ENCODE data around the gene JAG1.

Gene JAG1

GRCh38 chr20:10696650-10697049 is 22.9 kb upstream of the JAG1 start:
- no peak for DNase-seq

GRCh38 chr20:10689385-10689784 is 15.6 kb upstream of the JAG1 start:
- no peak for DNase-seq

GRCh38 chr20:10687895-10688294 is 14.1 kb upstream of the JAG1 start:
- DNase-seq: no peak

- DNase-seq: no peak
Observed at GRCh38 chr20:10686356-10687133, 12.7 kb upstream of the JAG1 start.

- no peak for DNase-seq
Observed at GRCh38 chr20:10683537-10683936, 9.7 kb upstream of the JAG1 start.

- no peak for DNase-seq
Observed at GRCh38 chr20:10682939-10683338, 9.1 kb upstream of the JAG1 start.

- no peak for DNase-seq
Observed at GRCh38 chr20:10681494-10681893, 7.7 kb upstream of the JAG1 start.

- no peak for DNase-seq
Observed at GRCh38 chr20:10680571-10680970, 6.8 kb upstream of the JAG1 start.

GRCh38 chr20:10679269-10679668 is 5.5 kb upstream of the JAG1 start:
- no peak for DNase-seq

- no peak for DNase-seq
Observed at GRCh38 chr20:10676518-10676917, 2.7 kb upstream of the JAG1 start.

- no peak for DNase-seq
Observed at GRCh38 chr20:10675450-10675848, 1.6 kb upstream of the JAG1 start.

GRCh38 chr20:10674684-10675449 is 1.1 kb upstream of the JAG1 start:
- DNase-seq: no peak

- DNase-seq: no peak
Observed at GRCh38 chr20:10673176-10673841, 490 bp downstream of the JAG1 start.

GRCh38 chr20:10672624-10673127 is 1.1 kb downstream of the JAG1 start:
- DNase-seq: no peak

- no peak for DNase-seq
Observed at GRCh38 chr20:10671919-10672623, 1.7 kb downstream of the JAG1 start.

GRCh38 chr20:10671221-10671918 is 2.4 kb downstream of the JAG1 start:
- DNase-seq: no peak

GRCh38 chr20:10670501-10671220 is 3.1 kb downstream of the JAG1 start:
- no peak for DNase-seq

- no peak for DNase-seq
Observed at GRCh38 chr20:10669843-10670446, 3.9 kb downstream of the JAG1 start.

GRCh38 chr20:10668677-10669368 is 5.0 kb downstream of the JAG1 start:
- DNase-seq: no peak

GRCh38 chr20:10667560-10668167 is 6.1 kb downstream of the JAG1 start:
- DNase-seq: no peak

All from cerebellar nuclear complex (tissue), 1 donor.